ENCODE measurements around the gene SPATS2L. TPM values are rescaled to one million over a fixed set of nuclear protein-coding genes. Genes with fewer than 3 reads are reported as not detected.

SPATS2L gene
- total RNA-seq, 1 donor from 2014 or later = 77.3 TPM

- no peak for TF ChIP-seq CTCF (IDR thresholded peaks at IDR 0.05; ENCODE audit: insufficient read depth, low read length, poor library complexity, severe bottlenecking)
- DNase-seq (ENCODE audit: low read depth) = no peak
- Histone ChIP-seq H3K4me3 (ENCODE audit: low read depth, low read length) (no peak overlapping the region), H3K36me3 (ENCODE audit: control insufficient read depth, insufficient read depth, low read length) (no peaks in the 10 kb centered on the region), H3K27me3 (ENCODE audit: control insufficient read depth, insufficient read depth, low read length) (no peaks in the 10 kb centered on the region)
Observed at GRCh38 chr2:200262047-200262446, 44.4 kb upstream of the SPATS2L start.

- H3K27me3 ChIP-seq (ENCODE audit: control insufficient read depth, insufficient read depth, low read length) = no peaks in the 10 kb centered on the region
- no peak overlapping the region for H3K4me3 ChIP-seq (ENCODE audit: low read depth, low read length)
Observed at GRCh38 chr2:200263279-200263678, 43.2 kb upstream of the SPATS2L start.

GRCh38 chr2:200264631-200265030 lies 41.9 kb upstream of the SPATS2L start:
- DNase-seq (ENCODE audit: low read depth) = no peak
- no peak for TF ChIP-seq CTCF (IDR thresholded peaks at IDR 0.05; ENCODE audit: insufficient read depth, low read length, poor library complexity, severe bottlenecking)
- no peak overlapping the region for H3K4me3 ChIP-seq (ENCODE audit: low read depth, low read length)

More at GRCh38 chr2:200263279-200263678, 43.2 kb upstream of the SPATS2L start:
- DNase-seq (ENCODE audit: low read depth) = no peak
- H3K36me3 ChIP-seq (ENCODE audit: control insufficient read depth, insufficient read depth, low read length) = no peaks in the 10 kb centered on the region
- TF ChIP-seq CTCF (IDR thresholded peaks at IDR 0.05; ENCODE audit: insufficient read depth, low read length, poor library complexity, severe bottlenecking) = no peak

GRCh38 chr2:200266406-200266805 lies 40.1 kb upstream of the SPATS2L start:
- Histone ChIP-seq H3K27me3 (ENCODE audit: control insufficient read depth, insufficient read depth, low read length) (no peaks in the 10 kb centered on the region), H3K4me3 (ENCODE audit: low read depth, low read length) (no peak overlapping the region), H3K36me3 (ENCODE audit: control insufficient read depth, insufficient read depth, low read length) (no peaks in the 10 kb centered on the region)
- TF ChIP-seq CTCF (IDR thresholded peaks at IDR 0.05; ENCODE audit: insufficient read depth, low read length, poor library complexity, severe bottlenecking) = no peak
- no peak for DNase-seq (ENCODE audit: low read depth)

More at GRCh38 chr2:200264631-200265030, 41.9 kb upstream of the SPATS2L start:
- Histone ChIP-seq H3K27me3 (ENCODE audit: control insufficient read depth, insufficient read depth, low read length) (no peaks in the 10 kb centered on the region), H3K36me3 (ENCODE audit: control insufficient read depth, insufficient read depth, low read length) (no peaks in the 10 kb centered on the region)

- Histone ChIP-seq H3K27me3 (ENCODE audit: control insufficient read depth, insufficient read depth, low read length) (no peaks in the 10 kb centered on the region), H3K36me3 (ENCODE audit: control insufficient read depth, insufficient read depth, low read length) (no peaks in the 10 kb centered on the region), H3K4me3 (ENCODE audit: low read depth, low read length) (no peak overlapping the region)
- DNase-seq (ENCODE audit: low read depth) = no peak
- TF ChIP-seq CTCF (IDR thresholded peaks at IDR 0.05; ENCODE audit: insufficient read depth, low read length, poor library complexity, severe bottlenecking) = no peak
Observed at GRCh38 chr2:200267350-200267749, 39.1 kb upstream of the SPATS2L start.

- no peaks in the 10 kb centered on the region for H3K36me3 ChIP-seq (ENCODE audit: control insufficient read depth, insufficient read depth, low read length)
- H3K4me3 ChIP-seq (ENCODE audit: low read depth, low read length) = no peak overlapping the region
- no peak for TF ChIP-seq CTCF (IDR thresholded peaks at IDR 0.05; ENCODE audit: insufficient read depth, low read length, poor library complexity, severe bottlenecking)
- H3K27me3 ChIP-seq (ENCODE audit: control insufficient read depth, insufficient read depth, low read length) = no peaks in the 10 kb centered on the region
- no peak for DNase-seq (ENCODE audit: low read depth)
Observed at GRCh38 chr2:200270732-200271131, 35.8 kb upstream of the SPATS2L start.
